GM12878 (cell line): ENCODE results near the gene KIRREL3. TPM values are rescaled to one million over a fixed set of nuclear protein-coding genes. Genes with fewer than 3 reads are reported as not detected.

Experiments
- BMI1 ChIP-seq: fragments of 450-650 bp; IDR thresholded peaks from 2 replicates; pipeline ENCODE4 v1.6.1; 2016; ENCODE audit warnings: mild to moderate bottlenecking, moderate library complexity, borderline replicate concordance
- CBX5 ChIP-seq: sonication (generic); IDR thresholded peaks from 2 replicates; pipeline ENCODE4 v1.6.1; 2016; ENCODE audit warnings: low read depth, moderate library complexity, mild to moderate bottlenecking, inconsistent platforms
- CREB1 ChIP-seq: IDR thresholded peaks from 2 replicates; pipeline ENCODE4 v1.6.1; 2012; ENCODE audit warnings: low read depth, mild to moderate bottlenecking, inconsistent platforms
- EGR1 ChIP-seq, 2 experiments: IDR thresholded peaks; 1 replicate in 1 of 2; 2 replicates in 1 of 2; pipeline ENCODE4 v1.6.1; 2011 to 2012; ENCODE audit warnings: low read depth in 2 of 2, low read length in 2 of 2, borderline replicate concordance in 1 of 2, mild to moderate bottlenecking in 1 of 2, moderate library complexity in 1 of 2
- FOS ChIP-seq: IDR thresholded peaks from 3 replicates; pipeline ENCODE4 v1.6.1; 2011; ENCODE audit warnings: borderline replicate concordance; ENCODE audit not compliant: insufficient read length; ENCODE audit errors: extremely low read depth
- JUNB ChIP-seq: IDR thresholded peaks from 2 replicates; pipeline ENCODE4 v1.6.1; 2016; ENCODE audit warnings: antibody characterized with exemption, mild to moderate bottlenecking
- REST ChIP-seq: IDR thresholded peaks from 2 replicates; pipeline ENCODE4 v1.6.1; 2012; ENCODE audit warnings: mild to moderate bottlenecking, low read depth, low read length
- SKIL ChIP-seq: fragments of 450-650 bp; IDR thresholded peaks from 2 replicates; pipeline ENCODE4 v1.6.1; 2017; ENCODE audit warnings: mild to moderate bottlenecking, low read depth, inconsistent platforms; ENCODE audit not compliant: poor library complexity, severe bottlenecking
- SUPT20H ChIP-seq: IDR thresholded peaks from 2 replicates; pipeline ENCODE4 v1.6.1; 2011; ENCODE audit warnings: low read depth, mild to moderate bottlenecking, low read length, moderate library complexity, borderline replicate concordance; ENCODE audit not compliant: control insufficient read depth
- TBL1XR1 ChIP-seq: IDR thresholded peaks from 2 replicates; pipeline ENCODE4 v1.6.1; 2012; ENCODE audit warnings: low read depth, low read length, improper control_type of control experiment
- ZBTB11 ChIP-seq: fragments of 450-650 bp; formaldehyde crosslinking; IDR thresholded peaks from 2 replicates; pipeline ENCODE4 v1.5.0; 2022; ENCODE audit warnings: mild to moderate bottlenecking, missing genetic modification characterization
- ZNF207 ChIP-seq: fragments of 450-650 bp; IDR thresholded peaks from 2 replicates; pipeline ENCODE4 v1.6.1; 2014; ENCODE audit warnings: antibody characterized with exemption, mild to moderate bottlenecking, borderline replicate concordance
- polyA plus RNA-seq, 11 experiments: library from polyadenylated mRNA; depleted of rRNA in 4 of 11; unstranded in 6 of 11; stranded (reverse) in 5 of 11; fragments of >200 nt; fragmentation: Nextera tagmentation in 4 of 11; fragmentation: Illumina TruSeq in 1 of 11; extraction: Ambion mirVana in 4 of 11; extraction: Trizol in 1 of 11; gene quantifications; 1 replicate in 1 of 11; 2 replicates in 10 of 11; pipeline versions ENCODE4 v1.2.1 to v1.2.3, GENCODE V29; 2011 to 2016; ENCODE audit warnings: inconsistent platforms in 2 of 11, missing spikeins in 2 of 11, low read depth in 1 of 11
- total RNA-seq, 4 experiments: library from RNA; depleted of rRNA in 3 of 4; stranded (reverse); fragments of >200 nt in 3 of 4; fragmentation: Illumina TruSeq in 1 of 4; extraction: Trizol in 1 of 4; gene quantifications; 2 replicates each; pipeline versions ENCODE4 v1.2.1 to v1.2.3, GENCODE V29; 2013 to 2021
- TF ChIP-seq, protein P1 (sequence below): fragments of 150-350 bp; IDR thresholded peaks from 2 replicates; pipeline ENCODE4 v1.6.1; 2014; ENCODE audit warnings: mild to moderate bottlenecking, low read depth, low read length
- TF ChIP-seq, protein P2 (sequence below): fragments of 450-650 bp; IDR thresholded peaks from 2 replicates; pipeline ENCODE4 v1.6.1; 2017; ENCODE audit warnings: mild to moderate bottlenecking, moderate library complexity

KIRREL3 gene
- total and polyA plus RNA-seq, 10 of the 15 experiments (the other 5 are each of a cell fraction or from before 2014, with no cell fraction given) = under 0.01 TPM; not detected in 9

GRCh38 chr11:126403022-126403581, 597.5 kb downstream of the KIRREL3 start (continued):
- TF ChIP-seq ZBTB11 (no peak), EGR1 (IDR thresholded peaks at IDR 0.05; ENCODE audit: borderline replicate concordance in 1 of 2, low read depth in 2 of 2, low read length in 2 of 2) (no peak), CREB1 (no peak), SUPT20H (no peak), SKIL (no peak), CBX5 (no peak), ZNF207 (no peak), REST (no peak), FOS (no peak), TBL1XR1 (no peak), JUNB (no peak), BMI1 (no peak)
- TF ChIP-seq, protein P1, sequence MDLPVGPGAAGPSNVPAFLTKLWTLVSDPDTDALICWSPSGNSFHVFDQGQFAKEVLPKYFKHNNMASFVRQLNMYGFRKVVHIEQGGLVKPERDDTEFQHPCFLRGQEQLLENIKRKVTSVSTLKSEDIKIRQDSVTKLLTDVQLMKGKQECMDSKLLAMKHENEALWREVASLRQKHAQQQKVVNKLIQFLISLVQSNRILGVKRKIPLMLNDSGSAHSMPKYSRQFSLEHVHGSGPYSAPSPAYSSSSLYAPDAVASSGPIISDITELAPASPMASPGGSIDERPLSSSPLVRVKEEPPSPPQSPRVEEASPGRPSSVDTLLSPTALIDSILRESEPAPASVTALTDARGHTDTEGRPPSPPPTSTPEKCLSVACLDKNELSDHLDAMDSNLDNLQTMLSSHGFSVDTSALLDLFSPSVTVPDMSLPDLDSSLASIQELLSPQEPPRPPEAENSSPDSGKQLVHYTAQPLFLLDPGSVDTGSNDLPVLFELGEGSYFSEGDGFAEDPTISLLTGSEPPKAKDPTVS = no peak
- TF ChIP-seq, protein P2, sequence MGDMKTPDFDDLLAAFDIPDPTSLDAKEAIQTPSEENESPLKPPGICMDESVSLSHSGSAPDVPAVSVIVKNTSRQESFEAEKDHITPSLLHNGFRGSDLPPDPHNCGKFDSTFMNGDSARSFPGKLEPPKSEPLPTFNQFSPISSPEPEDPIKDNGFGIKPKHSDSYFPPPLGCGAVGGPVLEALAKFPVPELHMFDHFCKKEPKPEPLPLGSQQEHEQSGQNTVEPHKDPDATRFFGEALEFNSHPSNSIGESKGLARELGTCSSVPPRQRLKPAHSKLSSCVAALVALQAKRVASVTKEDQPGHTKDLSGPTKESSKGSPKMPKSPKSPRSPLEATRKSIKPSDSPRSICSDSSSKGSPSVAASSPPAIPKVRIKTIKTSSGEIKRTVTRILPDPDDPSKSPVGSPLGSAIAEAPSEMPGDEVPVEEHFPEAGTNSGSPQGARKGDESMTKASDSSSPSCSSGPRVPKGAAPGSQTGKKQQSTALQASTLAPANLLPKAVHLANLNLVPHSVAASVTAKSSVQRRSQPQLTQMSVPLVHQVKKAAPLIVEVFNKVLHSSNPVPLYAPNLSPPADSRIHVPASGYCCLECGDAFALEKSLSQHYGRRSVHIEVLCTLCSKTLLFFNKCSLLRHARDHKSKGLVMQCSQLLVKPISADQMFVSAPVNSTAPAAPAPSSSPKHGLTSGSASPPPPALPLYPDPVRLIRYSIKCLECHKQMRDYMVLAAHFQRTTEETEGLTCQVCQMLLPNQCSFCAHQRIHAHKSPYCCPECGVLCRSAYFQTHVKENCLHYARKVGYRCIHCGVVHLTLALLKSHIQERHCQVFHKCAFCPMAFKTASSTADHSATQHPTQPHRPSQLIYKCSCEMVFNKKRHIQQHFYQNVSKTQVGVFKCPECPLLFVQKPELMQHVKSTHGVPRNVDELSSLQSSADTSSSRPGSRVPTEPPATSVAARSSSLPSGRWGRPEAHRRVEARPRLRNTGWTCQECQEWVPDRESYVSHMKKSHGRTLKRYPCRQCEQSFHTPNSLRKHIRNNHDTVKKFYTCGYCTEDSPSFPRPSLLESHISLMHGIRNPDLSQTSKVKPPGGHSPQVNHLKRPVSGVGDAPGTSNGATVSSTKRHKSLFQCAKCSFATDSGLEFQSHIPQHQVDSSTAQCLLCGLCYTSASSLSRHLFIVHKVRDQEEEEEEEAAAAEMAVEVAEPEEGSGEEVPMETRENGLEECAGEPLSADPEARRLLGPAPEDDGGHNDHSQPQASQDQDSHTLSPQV = no peak
